K562 (cell line): ENCODE results near the gene RBSN. TPM values are rescaled to one million over a fixed set of nuclear protein-coding genes. Genes with fewer than 3 reads are reported as not detected.
"Not testable (repeated sequence)": the region's sequence is repeated elsewhere in the genome, so short reads cannot be mapped to it uniquely, and the experiment has no call there.

Experiments used
- ATAC-seq: fragments of 200-7000 bp; cut with Tn5 transposase; 3 replicates; pipeline ENCODE4 v1.9.1; 2020; ENCODE audit warnings: moderate library complexity
- BruUV-seq: library from RNA; stranded (reverse); fragments of 400-500 nt; replicated peaks from 2 replicates; lab custom pipeline; 2021; lab: Mats Ljungman, UMichigan
- CTCF ChIA-PET: fragments of 300-600 bp; formaldehyde crosslinking; extraction: SDS; loops from one replicate; lab custom pipeline; 2021; ENCODE audit warnings: low intra/inter-chr PET ratio; lab: Yijun Ruan, JAX
- POLR2A ChIA-PET: fragments of 300-600, 350-650 bp; sonication (Branson Sonifier 250); formaldehyde crosslinking; extraction: SDS; loops from one replicate; lab custom pipeline; 2021; ENCODE audit warnings: antibody characterized with exemption, inconsistent platforms; lab: Yijun Ruan, JAX
- DNase-seq, 4 experiments: peaks; one replicate each; pipeline versions ENCODE4 v3.0.0 to v3.0.0-alpha.2; 2011 to 2018; ENCODE audit warnings: low spot score in 3 of 4, mixed read lengths in 3 of 4; ENCODE audit errors: extremely low read depth in 1 of 4
- FAIRE-seq: peaks from 2 replicates; lab custom pipeline; 2011; peaks lifted over from hg19 to GRCh38; lab: Jason Lieb, UNC
- H2AFZ ChIP-seq: 2 replicates; pipeline ENCODE4 v1.6.0; 2011; ENCODE audit warnings: low read depth, low read length, control low read depth, inconsistent platforms
- H3K27ac ChIP-seq: fragments of 200-600 bp; 3 replicates; pipeline ENCODE4 v1.8.0; 2011; ENCODE audit warnings: low read depth, mild to moderate bottlenecking, control low read depth, inconsistent platforms, low read length, moderate library complexity, mixed read lengths; ENCODE audit errors: extremely low read depth
- H3K27me3 ChIP-seq, 2 experiments: fragments of 300-600 bp in 1 of 2; 2 replicates in 1 of 2; 3 replicates in 1 of 2; pipeline versions ENCODE4 v1.6.0 to v1.8.0; 2011; ENCODE audit warnings: inconsistent platforms in 2 of 2, low read length in 2 of 2, mild to moderate bottlenecking in 1 of 2, mixed read lengths in 1 of 2, moderate library complexity in 1 of 2; ENCODE audit not compliant: control insufficient read depth in 2 of 2, insufficient read depth in 2 of 2
- H3K36me3 ChIP-seq: fragments of 300-600 bp; 3 replicates; pipeline ENCODE4 v1.8.0; 2011; ENCODE audit warnings: mild to moderate bottlenecking, low read length, inconsistent platforms; ENCODE audit not compliant: control insufficient read depth, insufficient read depth
- H3K4me1 ChIP-seq, 2 experiments: fragments of 200-600 bp in 1 of 2; replicated peaks in 1 of 2; 2 replicates in 1 of 2; 3 replicates in 1 of 2; pipeline versions ENCODE4 v1.5.1 to v1.8.0; 2011; ENCODE audit warnings: inconsistent platforms in 2 of 2, low read length in 2 of 2, mild to moderate bottlenecking in 1 of 2, mixed read lengths in 1 of 2, moderate library complexity in 1 of 2; ENCODE audit not compliant: control insufficient read depth in 2 of 2, insufficient read depth in 2 of 2
- H3K4me2 ChIP-seq: 2 replicates; pipeline ENCODE4 v1.6.1; 2011; ENCODE audit warnings: low read length, control low read depth, inconsistent platforms, mixed read lengths; ENCODE audit not compliant: insufficient read depth
- H3K4me3 ChIP-seq: fragments of 200-600 bp; sonication (generic), shearing (Covaris generic); 2 replicates; pipeline ENCODE4 v1.5.1; 2016; ENCODE audit warnings: control low read depth, inconsistent platforms
- H3K79me2 ChIP-seq: fragments of 200-600 bp; 3 replicates; pipeline ENCODE4 v1.8.0; 2011; ENCODE audit warnings: low read length, inconsistent platforms; ENCODE audit not compliant: control insufficient read depth, insufficient read depth
- H3K9ac ChIP-seq, 2 experiments: 2 replicates each; pipeline versions ENCODE4 v1.6.0 to v1.6.1; 2011; ENCODE audit warnings: low read depth in 2 of 2, low read length in 2 of 2, control low read depth in 1 of 2, inconsistent platforms in 1 of 2, mild to moderate bottlenecking in 1 of 2, mixed read lengths in 1 of 2; ENCODE audit not compliant: insufficient read depth in 1 of 2
- H3K9me1 ChIP-seq: one replicate; pipeline ENCODE4 v1.6.0; 2011; ENCODE audit warnings: inconsistent platforms, mild to moderate bottlenecking, low read length, moderate library complexity; ENCODE audit not compliant: control insufficient read depth, insufficient read depth
- H3K9me3 ChIP-seq: replicated peaks from 2 replicates; pipeline ENCODE4 v1.5.1; 2011; ENCODE audit warnings: low read depth, low read length, inconsistent platforms; ENCODE audit not compliant: control insufficient read depth, insufficient read depth
- H4K20me1 ChIP-seq: replicated peaks from 2 replicates; pipeline ENCODE4 v1.6.1; 2011; ENCODE audit warnings: low read length, inconsistent platforms, mixed read lengths; ENCODE audit not compliant: control insufficient read depth, insufficient read depth
- BCOR ChIP-seq: fragments of 450-650 bp; IDR thresholded peaks from 2 replicates; pipeline ENCODE4 v1.6.1; 2016
- HEY1 ChIP-seq: fragments of 250-450 bp; sonication (Bioruptor Pico); IDR thresholded peaks from 2 replicates; pipeline ENCODE4 v1.5.0; 2020; ENCODE audit warnings: mild to moderate bottlenecking, moderate library complexity, borderline replicate concordance
- NFXL1 ChIP-seq: fragments of 450-650 bp; formaldehyde crosslinking; IDR thresholded peaks from 2 replicates; pipeline ENCODE4 v1.4.0; 2021; ENCODE audit warnings: mild to moderate bottlenecking
- RAD51 ChIP-seq: fragments of 450-650 bp; IDR thresholded peaks from 2 replicates; pipeline ENCODE4 v1.7.1; 2016; ENCODE audit warnings: low read depth, mild to moderate bottlenecking, borderline replicate concordance
- ZFP36 ChIP-seq: fragments of 150-350 bp; IDR thresholded peaks from 2 replicates; pipeline ENCODE4 v1.6.1; 2018; ENCODE audit warnings: low read length, low read depth; ENCODE audit not compliant: partially characterized antibody
- WGBS: fragments of 100-300 bp; shearing (Covaris generic); methylation state at CpG from one replicate; pipeline ENCODE4 v1.1.6; 2016; ENCODE audit warnings: low coverage, mixed read lengths; ENCODE audit not compliant: insufficient coverage; ENCODE audit errors: missing lambda C conversion rate; 5-methylcytosine and 5-hydroxymethylcytosine counted together
- in situ Hi-C: fragments of 300-500 bp; cut with MboI; formaldehyde crosslinking; loops from 4 replicates; pipeline ENCODE4 v1.15.0; 2018; ENCODE audit warnings: inconsistent platforms, mixed read lengths
- intact Hi-C: fragments of 100-400 bp; cut with micrococcal nuclease; formaldehyde crosslinking; loops from 2 replicates; pipeline ENCODE4 v1.14.2; 2022
- polyA plus RNA-seq, 8 experiments: library from polyadenylated mRNA; depleted of rRNA in 4 of 8; stranded (reverse) in 5 of 8; unstranded in 3 of 8; fragments of >200 nt; fragmentation: Nextera tagmentation in 2 of 8; fragmentation: Illumina TruSeq in 1 of 8; extraction: Ambion mirVana in 2 of 8; extraction: Trizol in 1 of 8; gene quantifications; 2 replicates each; pipeline versions ENCODE4 v1.2.1 to v1.2.3, GENCODE V29; 2011 to 2014; ENCODE audit warnings: inconsistent platforms in 1 of 8, missing spikeins in 1 of 8
- total RNA-seq, 7 experiments: library from RNA; depleted of rRNA in 6 of 7; stranded (reverse); fragments of >200 nt in 6 of 7; fragmentation: Illumina TruSeq in 2 of 7; extraction: Trizol in 2 of 7; gene quantifications; 2 replicates each; pipeline versions ENCODE4 v1.2.1 to v1.2.3, GENCODE V29; 2011 to 2021; ENCODE audit warnings: low replicate concordance in 1 of 7
- TF ChIP-seq, protein P1 (sequence below): fragments of 250-450 bp; sonication (Bioruptor Pico); IDR thresholded peaks from 2 replicates; pipeline ENCODE4 v1.4.0; 2020; ENCODE audit warnings: mild to moderate bottlenecking, moderate library complexity, borderline replicate concordance
- TF ChIP-seq, protein P2 (sequence below): fragments of 450-650 bp; IDR thresholded peaks from 2 replicates; pipeline ENCODE4 v1.6.1; 2016
- TF ChIP-seq, protein P3 (sequence below): fragments of 250-450 bp; sonication (Bioruptor Pico); IDR thresholded peaks from 2 replicates; pipeline ENCODE4 v1.4.0; 2020; ENCODE audit warnings: borderline replicate concordance

Gene RBSN
- total and polyA plus RNA-seq, 9 of the 15 experiments (the other 6 are each of a cell fraction or from before 2014, with no cell fraction given) = 2.9 to 19.6 (median 15.0) TPM

DNA sequence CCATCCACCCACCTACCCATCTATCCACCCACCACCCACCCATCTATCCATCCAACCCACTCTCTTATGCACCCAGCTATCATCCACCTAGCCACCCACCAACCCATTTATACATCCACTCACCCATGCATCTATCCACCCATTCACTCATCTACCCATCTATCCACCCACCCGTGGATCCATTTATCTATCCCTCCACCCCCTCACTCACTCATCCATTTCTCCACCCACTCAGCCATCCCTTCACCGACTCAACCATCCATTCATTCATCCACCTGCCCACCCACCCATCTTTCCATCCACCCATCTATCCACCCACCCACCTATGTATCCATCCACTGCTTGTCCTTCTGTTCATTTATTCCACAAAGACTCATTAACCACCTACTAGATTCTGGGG is 28.0 kb upstream of the RBSN start:
- intact Hi-C loops, H2AFZ ChIP-seq, POLR2A ChIA-PET, H3K9me1 ChIP-seq, in situ Hi-C loops, H3K4me1 ChIP-seq, DNase-seq, H3K9ac ChIP-seq, H3K4me3 ChIP-seq, H3K4me2 ChIP-seq, H3K27me3 ChIP-seq, H3K36me3 ChIP-seq, H4K20me1 ChIP-seq, FAIRE-seq, H3K27ac ChIP-seq, H3K9me3 ChIP-seq, BruUV-seq, H3K79me2 ChIP-seq, CTCF ChIA-PET, ATAC-seq: not testable (repeated sequence)
- WGBS = 11% methylated on average over 2 of the region's 2 CpGs

DNA sequence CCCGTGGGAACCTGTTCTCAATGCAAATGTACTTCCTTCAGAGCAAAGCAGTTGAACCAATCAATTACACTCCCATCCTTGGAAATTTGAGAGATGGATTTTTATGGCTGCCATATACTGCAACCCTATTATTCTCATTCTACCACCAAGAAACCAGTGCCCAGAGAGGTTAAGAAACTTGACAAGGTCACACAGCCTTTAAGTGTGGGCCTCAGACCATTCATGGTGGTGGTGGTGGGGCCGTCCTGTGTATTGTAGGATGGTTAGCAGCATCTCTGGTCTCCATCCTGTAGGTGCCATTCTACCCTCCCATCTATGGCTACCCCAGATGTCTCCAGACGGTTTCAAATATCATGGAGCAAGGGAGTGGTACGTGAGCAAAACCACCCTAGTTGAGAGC is 23.4 kb upstream of the RBSN start:
- BruUV-seq = no TSS peak
- intact Hi-C loops = no loop called here
- FAIRE-seq = no peak
- TF ChIP-seq, protein P1, sequence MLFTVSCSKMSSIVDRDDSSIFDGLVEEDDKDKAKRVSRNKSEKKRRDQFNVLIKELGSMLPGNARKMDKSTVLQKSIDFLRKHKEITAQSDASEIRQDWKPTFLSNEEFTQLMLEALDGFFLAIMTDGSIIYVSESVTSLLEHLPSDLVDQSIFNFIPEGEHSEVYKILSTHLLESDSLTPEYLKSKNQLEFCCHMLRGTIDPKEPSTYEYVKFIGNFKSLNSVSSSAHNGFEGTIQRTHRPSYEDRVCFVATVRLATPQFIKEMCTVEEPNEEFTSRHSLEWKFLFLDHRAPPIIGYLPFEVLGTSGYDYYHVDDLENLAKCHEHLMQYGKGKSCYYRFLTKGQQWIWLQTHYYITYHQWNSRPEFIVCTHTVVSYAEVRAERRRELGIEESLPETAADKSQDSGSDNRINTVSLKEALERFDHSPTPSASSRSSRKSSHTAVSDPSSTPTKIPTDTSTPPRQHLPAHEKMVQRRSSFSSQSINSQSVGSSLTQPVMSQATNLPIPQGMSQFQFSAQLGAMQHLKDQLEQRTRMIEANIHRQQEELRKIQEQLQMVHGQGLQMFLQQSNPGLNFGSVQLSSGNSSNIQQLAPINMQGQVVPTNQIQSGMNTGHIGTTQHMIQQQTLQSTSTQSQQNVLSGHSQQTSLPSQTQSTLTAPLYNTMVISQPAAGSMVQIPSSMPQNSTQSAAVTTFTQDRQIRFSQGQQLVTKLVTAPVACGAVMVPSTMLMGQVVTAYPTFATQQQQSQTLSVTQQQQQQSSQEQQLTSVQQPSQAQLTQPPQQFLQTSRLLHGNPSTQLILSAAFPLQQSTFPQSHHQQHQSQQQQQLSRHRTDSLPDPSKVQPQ (CRISPR knock-in tag) = no peak
- TF ChIP-seq, protein P2, sequence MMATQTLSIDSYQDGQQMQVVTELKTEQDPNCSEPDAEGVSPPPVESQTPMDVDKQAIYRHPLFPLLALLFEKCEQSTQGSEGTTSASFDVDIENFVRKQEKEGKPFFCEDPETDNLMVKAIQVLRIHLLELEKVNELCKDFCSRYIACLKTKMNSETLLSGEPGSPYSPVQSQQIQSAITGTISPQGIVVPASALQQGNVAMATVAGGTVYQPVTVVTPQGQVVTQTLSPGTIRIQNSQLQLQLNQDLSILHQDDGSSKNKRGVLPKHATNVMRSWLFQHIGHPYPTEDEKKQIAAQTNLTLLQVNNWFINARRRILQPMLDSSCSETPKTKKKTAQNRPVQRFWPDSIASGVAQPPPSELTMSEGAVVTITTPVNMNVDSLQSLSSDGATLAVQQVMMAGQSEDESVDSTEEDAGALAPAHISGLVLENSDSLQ = no peak
- no peak for TF ChIP-seq NFXL1 (CRISPR knock-in tag)
- TF ChIP-seq HEY1 (CRISPR knock-in tag) = no peak
- peak; percentile 81 for TF ChIP-seq BCOR
- no peak for TF ChIP-seq RAD51
- TF ChIP-seq, protein P3, sequence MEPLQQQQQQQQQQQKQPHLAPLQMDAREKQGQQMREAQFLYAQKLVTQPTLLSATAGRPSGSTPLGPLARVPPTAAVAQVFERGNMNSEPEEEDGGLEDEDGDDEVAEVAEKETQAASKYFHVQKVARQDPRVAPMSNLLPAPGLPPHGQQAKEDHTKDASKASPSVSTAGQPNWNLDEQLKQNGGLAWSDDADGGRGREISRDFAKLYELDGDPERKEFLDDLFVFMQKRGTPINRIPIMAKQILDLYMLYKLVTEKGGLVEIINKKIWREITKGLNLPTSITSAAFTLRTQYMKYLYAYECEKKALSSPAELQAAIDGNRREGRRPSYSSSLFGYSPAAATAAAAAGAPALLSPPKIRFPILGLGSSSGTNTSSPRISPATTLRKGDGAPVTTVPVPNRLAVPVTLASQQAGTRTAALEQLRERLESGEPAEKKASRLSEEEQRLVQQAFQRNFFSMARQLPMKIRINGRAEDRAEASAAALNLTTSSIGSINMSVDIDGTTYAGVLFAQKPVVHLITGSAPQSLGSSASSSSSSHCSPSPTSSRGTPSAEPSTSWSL (CRISPR knock-in tag) = no peak
- peak; percentile 63 for TF ChIP-seq ZFP36

More for the DNA sequence above, 23.4 kb upstream of the RBSN start:
- Histone ChIP-seq H3K27ac (no peak overlapping the region), H4K20me1 (no peaks in the 10 kb centered on the region), H3K4me3 (no peak overlapping the region), H2AFZ (no peak overlapping the region), H3K4me2 (no peak overlapping the region), H3K9me3 (no peaks in the 10 kb centered on the region), H3K27me3 (peaks cover 0 to 14% of the 10 kb centered on the region in 2 experiments; a peak in 2 of 5 replicates), H3K9ac (no peak overlapping the region), H3K9me1 (no peaks in the 10 kb centered on the region), H3K4me1 (peaks cover 0 to 10% of the 10 kb centered on the region in 2 experiments; a peak in 2 of 5 replicates), H3K36me3 (no peaks in the 10 kb centered on the region), H3K79me2 (no peaks in the 10 kb centered on the region)
- 33% methylated on average over 4 of the region's 4 CpGs for WGBS
- DNase-seq = no peak
- in situ Hi-C loops = no loop called here
- POLR2A ChIA-PET = no interaction called here
- no peak for ATAC-seq
- CTCF ChIA-PET = no interaction called here
